Muscle of leg (tissue), 16 donors: ENCODE measurements around the gene PPP3R1. TPM values are rescaled to one million over a fixed set of nuclear protein-coding genes. Genes with fewer than 3 reads are reported as not detected.

Source experiments
- DNase-seq: peaks from one replicate; pipeline ENCODE4 v3.0.0; 2013
- H3K27ac ChIP-seq: one replicate; pipeline ENCODE4 v1.5.1; 2013; ENCODE audit warnings: mild to moderate bottlenecking, low read length, control low read depth
- H3K27me3 ChIP-seq: one replicate; pipeline ENCODE4 v1.6.1; 2013; ENCODE audit warnings: low read length; ENCODE audit not compliant: control insufficient read depth, insufficient read depth
- H3K36me3 ChIP-seq: one replicate; pipeline ENCODE4 v1.6.1; 2013; ENCODE audit warnings: low read length; ENCODE audit not compliant: control insufficient read depth, insufficient read depth
- H3K4me1 ChIP-seq: one replicate; pipeline ENCODE4 v1.6.1; 2013; ENCODE audit warnings: low read length; ENCODE audit not compliant: control insufficient read depth, insufficient read depth
- H3K4me3 ChIP-seq: one replicate; pipeline ENCODE4 v1.5.1; 2013; ENCODE audit warnings: low read length, control low read depth
- H3K9me3 ChIP-seq: replicated peaks from 2 replicates; pipeline ENCODE4 v1.6.1; 2013; ENCODE audit warnings: low read depth, low read length; ENCODE audit not compliant: control insufficient read depth
- whole genome bisulfite sequencing: methylation state at CpG from one replicate; pipeline ENCODE4 v1.1.5; 2013; ENCODE audit warnings: missing lambda C conversion rate; ENCODE audit not compliant: insufficient coverage; 5-methylcytosine and 5-hydroxymethylcytosine counted together
- long read RNA-seq, 11 donors: transcript quantifications; one replicate each; lab custom pipeline, GENCODE V29; 2026
- polyA plus RNA-seq, 8 donors: library from polyadenylated mRNA; unstranded; fragments of 120-200 nt; gene quantifications; one replicate each; pipeline versions ENCODE4 v1.2.1 to v1.2.3, GENCODE V29; 2013; ENCODE audit warnings: inconsistent platforms in 1 of 8, low replicate concordance in 1 of 8; ENCODE audit not compliant: insufficient read length in 8 of 8, insufficient read depth in 1 of 8
- total RNA-seq: library from RNA; stranded (reverse); fragments of 120-200 nt; gene quantifications from one replicate; pipeline ENCODE4 v1.2.4, GENCODE V29; 2013

Gene PPP3R1, protein sequence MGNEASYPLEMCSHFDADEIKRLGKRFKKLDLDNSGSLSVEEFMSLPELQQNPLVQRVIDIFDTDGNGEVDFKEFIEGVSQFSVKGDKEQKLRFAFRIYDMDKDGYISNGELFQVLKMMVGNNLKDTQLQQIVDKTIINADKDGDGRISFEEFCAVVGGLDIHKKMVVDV
- 16.7 TPM for total RNA-seq
- 10 to 100 TPM; 38.1 to 53.3 (median 46.5) TPM for polyA plus RNA-seq
- long read RNA-seq, donor 1, transcript PPP3R1-201 (6 exons, 3,023 nt) = major isoform, 6 of 6 reads
- long read RNA-seq, donor 1, partial matches to known transcripts = 0 of 6 reads
- long read RNA-seq, donor 1, other reads (novel, unspliced or antisense) = 0 of 6 reads
- long read RNA-seq, donor 2, partial matches to known transcripts = 0 of 1 reads
- long read RNA-seq, donor 2, other reads (novel, unspliced or antisense) = 0 of 1 reads
- long read RNA-seq, donor 3, transcript PPP3R1-201 (6 exons, 3,023 nt) = major isoform, 14 of 14 reads
- long read RNA-seq, donor 3, partial matches to known transcripts = 0 of 14 reads
- long read RNA-seq, donor 3, other reads (novel, unspliced or antisense) = 0 of 14 reads
- long read RNA-seq, donor 4, transcript PPP3R1-201 (6 exons, 3,023 nt) = major isoform, 15 of 15 reads
- long read RNA-seq, donor 4, partial matches to known transcripts = 0 of 15 reads
- long read RNA-seq, donor 4, other reads (novel, unspliced or antisense) = 0 of 15 reads
- long read RNA-seq, donor 5, transcript PPP3R1-201 (6 exons, 3,023 nt) = major isoform, 33 of 33 reads
- long read RNA-seq, donor 5, partial matches to known transcripts = 0 of 33 reads
- long read RNA-seq, donor 5, other reads (novel, unspliced or antisense) = 0 of 33 reads
- long read RNA-seq, donor 6, transcript PPP3R1-201 (6 exons, 3,023 nt) = major isoform, 14 of 14 reads
- long read RNA-seq, donor 6, partial matches to known transcripts = 0 of 14 reads
- long read RNA-seq, donor 6, other reads (novel, unspliced or antisense) = 0 of 14 reads
- long read RNA-seq, donor 7, transcript PPP3R1-201 (6 exons, 3,023 nt) = major isoform, 13 of 13 reads
- long read RNA-seq, donor 7, partial matches to known transcripts = 0 of 13 reads
- long read RNA-seq, donor 7, other reads (novel, unspliced or antisense) = 0 of 13 reads
- long read RNA-seq, donor 8, partial matches to known transcripts = 0 of 3 reads
- long read RNA-seq, donor 8, other reads (novel, unspliced or antisense) = 0 of 3 reads
- long read RNA-seq, donor 9, transcript PPP3R1-201 (6 exons, 3,023 nt) = major isoform, 9 of 9 reads
- long read RNA-seq, donor 9, partial matches to known transcripts = 0 of 9 reads
- long read RNA-seq, donor 9, other reads (novel, unspliced or antisense) = 0 of 9 reads
- long read RNA-seq, donor 10, transcript PPP3R1-201 (6 exons, 3,023 nt) = major isoform, 11 of 16 reads
- long read RNA-seq, donor 10, partial matches to known transcripts = 5 of 16 reads
- long read RNA-seq, donor 10, other reads (novel, unspliced or antisense) = 0 of 16 reads
- long read RNA-seq, donor 11, transcript PPP3R1-201 (6 exons, 3,023 nt) = major isoform, 11 of 11 reads
- long read RNA-seq, donor 11, partial matches to known transcripts = 0 of 11 reads
- long read RNA-seq, donor 11, other reads (novel, unspliced or antisense) = 0 of 11 reads

DNA sequence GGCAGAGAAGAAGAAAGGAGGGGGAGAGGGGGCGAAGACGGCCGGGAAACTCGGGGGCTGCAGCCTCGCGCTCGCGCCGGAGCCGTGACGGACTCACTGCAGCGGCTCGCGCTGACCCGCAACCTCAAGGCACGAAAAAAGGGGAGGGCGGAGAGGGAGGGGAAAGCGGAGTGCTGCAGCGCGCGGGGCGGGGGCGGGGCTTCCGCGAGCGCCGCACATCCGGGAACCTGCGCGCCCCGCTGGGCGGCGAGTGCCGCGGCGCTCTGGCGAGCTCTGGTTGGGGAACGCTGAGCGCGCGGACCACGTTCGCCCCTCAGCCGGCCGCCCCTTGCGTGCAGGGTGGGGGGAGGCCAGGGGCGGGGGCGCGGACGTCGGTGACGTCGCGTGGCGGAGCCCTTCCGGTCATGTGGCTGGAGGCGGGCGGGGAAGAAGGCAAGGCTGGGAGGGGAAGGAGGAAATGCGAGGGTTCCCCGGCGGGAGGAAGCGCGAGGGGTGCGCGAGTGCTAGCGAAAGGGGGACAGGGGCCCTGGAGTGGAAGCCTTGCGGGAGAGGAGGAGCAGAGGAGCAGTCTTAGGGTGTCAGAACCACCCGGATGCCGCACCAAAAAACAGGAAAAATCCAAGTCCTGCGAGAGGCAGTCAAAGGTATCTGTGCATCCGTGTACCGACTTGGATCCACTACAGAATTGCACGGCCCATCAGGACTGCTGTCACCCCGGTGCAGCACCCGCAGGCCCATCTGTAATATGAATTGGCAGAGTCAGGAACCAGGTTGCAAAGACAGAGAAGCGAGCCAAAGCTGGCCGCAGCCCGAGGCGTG is at the start of gene PPP3R1:
TSS of gene PPP3R1 (minus strand) at position 133 of the 819 bp plus-strand sequence. CDS start 405 bp downstream, outside the sequence.
- peak; percentile 99 for DNase-seq
- under 1% methylated on average over 72 of the region's 79 CpGs for WGBS

DNA sequence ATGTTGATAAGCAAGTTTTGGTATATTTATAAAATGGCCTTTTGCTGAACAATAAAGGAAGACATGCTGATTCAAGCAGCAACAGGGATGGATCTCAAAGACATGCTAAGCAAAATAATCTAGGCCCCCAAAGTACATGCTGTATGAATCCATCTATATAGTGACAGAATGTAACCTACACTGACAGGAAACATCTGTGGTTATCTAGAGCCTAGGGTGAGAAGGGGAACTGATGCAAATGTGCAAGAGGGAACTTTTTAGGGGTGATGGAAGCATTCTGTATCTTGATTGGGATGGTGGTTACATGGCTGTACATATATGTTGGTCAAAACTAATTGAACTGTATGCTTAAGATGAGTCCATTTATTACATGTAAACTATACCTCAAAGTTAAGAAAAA is 43.2 kb upstream of the PPP3R1 start:
- Histone ChIP-seq H3K4me3 (no peak overlapping the region), H3K27ac (no peak overlapping the region), H3K36me3 (no peaks in the 10 kb centered on the region), H3K9me3 (no peaks in the 10 kb centered on the region), H3K27me3 (no peaks in the 10 kb centered on the region), H3K4me1 (no peaks in the 10 kb centered on the region)
- no peak for DNase-seq

More for the DNA sequence above, at the start of gene PPP3R1:
- H3K36me3 ChIP-seq = peaks cover 2% of the 10 kb centered on the region
- H3K27me3 ChIP-seq = no peaks in the 10 kb centered on the region
- H3K27ac ChIP-seq = peak within 1 kb of the TSS; percentile 98
- peaks cover 7% of the 10 kb centered on the region for H3K4me1 ChIP-seq
- peak within 1 kb of the TSS; percentile 86 for H3K4me3 ChIP-seq
- no peaks in the 10 kb centered on the region for H3K9me3 ChIP-seq

- no peaks in the 10 kb centered on the region for H3K9me3 ChIP-seq
- no peaks in the 10 kb centered on the region for H3K4me1 ChIP-seq
- DNase-seq = no peak
- 0% methylated on average over 1 of the region's 2 CpGs for WGBS
- H3K27ac ChIP-seq = no peak overlapping the region
- H3K4me3 ChIP-seq = no peak overlapping the region
- no peaks in the 10 kb centered on the region for H3K36me3 ChIP-seq
- H3K27me3 ChIP-seq = no peaks in the 10 kb centered on the region
Observed at GRCh38 chr2:68294913-68295312, 42.6 kb upstream of the PPP3R1 start.

GRCh38 chr2:68294187-68294586 is 41.9 kb upstream of the PPP3R1 start:
- no peaks in the 10 kb centered on the region for H3K36me3 ChIP-seq
- H3K4me1 ChIP-seq = no peaks in the 10 kb centered on the region
- H3K27ac ChIP-seq = no peak overlapping the region
- WGBS = no CpG with 5 or more reads among the region's 3 CpGs
- no peaks in the 10 kb centered on the region for H3K27me3 ChIP-seq
- DNase-seq = no peak
- no peaks in the 10 kb centered on the region for H3K9me3 ChIP-seq
- H3K4me3 ChIP-seq = no peak overlapping the region

DNA sequence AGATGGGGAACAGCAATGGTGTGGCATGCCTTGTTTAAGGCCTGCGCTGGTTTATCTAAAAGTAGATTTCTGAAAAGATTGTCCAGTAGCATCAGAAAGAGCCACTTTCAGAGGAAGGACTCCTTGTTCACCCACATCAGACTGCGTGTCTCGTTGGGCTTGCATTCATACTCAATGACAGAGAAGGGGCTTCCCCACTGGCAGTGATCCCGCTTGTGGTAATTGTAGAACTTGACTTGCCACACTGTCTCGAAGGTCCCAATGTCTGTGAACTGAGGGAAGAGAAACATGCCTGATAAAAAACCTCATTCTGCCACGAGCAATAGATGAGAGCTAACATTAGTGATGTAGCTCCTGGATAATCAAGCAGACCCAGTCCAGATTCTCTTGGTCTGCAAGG is 41.4 kb upstream of the PPP3R1 start:
- Histone ChIP-seq H3K9me3 (no peaks in the 10 kb centered on the region), H3K4me1 (no peaks in the 10 kb centered on the region), H3K36me3 (no peaks in the 10 kb centered on the region), H3K4me3 (no peak overlapping the region), H3K27ac (no peak overlapping the region), H3K27me3 (no peaks in the 10 kb centered on the region)
- DNase-seq = no peak
- WGBS = 74% methylated on average over 4 of the region's 6 CpGs

DNA sequence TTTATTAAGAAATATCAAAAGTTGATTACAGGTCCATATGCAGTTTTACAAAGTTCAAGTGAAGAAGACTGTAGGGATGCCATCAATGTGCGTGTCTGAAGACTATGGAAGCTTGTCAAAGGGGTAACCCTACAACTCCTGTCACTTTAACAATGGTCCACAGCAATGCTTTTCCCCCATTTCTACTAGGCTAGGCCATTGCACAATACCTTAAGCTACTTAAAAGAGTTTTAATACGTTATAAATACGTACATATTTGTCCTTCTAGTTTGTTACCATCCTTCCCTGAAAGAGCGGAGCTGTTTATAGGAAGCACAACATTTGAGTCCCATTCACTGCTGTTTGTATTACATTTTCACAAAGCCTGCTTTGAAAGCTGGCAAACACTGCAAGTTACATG is 40.7 kb upstream of the PPP3R1 start:
- DNase-seq = no peak
- Histone ChIP-seq H3K27ac (no peak overlapping the region), H3K4me1 (no peaks in the 10 kb centered on the region), H3K9me3 (no peaks in the 10 kb centered on the region), H3K27me3 (no peaks in the 10 kb centered on the region), H3K36me3 (no peaks in the 10 kb centered on the region), H3K4me3 (no peak overlapping the region)
- WGBS = 84% methylated on average over 4 of the region's 4 CpGs

DNA sequence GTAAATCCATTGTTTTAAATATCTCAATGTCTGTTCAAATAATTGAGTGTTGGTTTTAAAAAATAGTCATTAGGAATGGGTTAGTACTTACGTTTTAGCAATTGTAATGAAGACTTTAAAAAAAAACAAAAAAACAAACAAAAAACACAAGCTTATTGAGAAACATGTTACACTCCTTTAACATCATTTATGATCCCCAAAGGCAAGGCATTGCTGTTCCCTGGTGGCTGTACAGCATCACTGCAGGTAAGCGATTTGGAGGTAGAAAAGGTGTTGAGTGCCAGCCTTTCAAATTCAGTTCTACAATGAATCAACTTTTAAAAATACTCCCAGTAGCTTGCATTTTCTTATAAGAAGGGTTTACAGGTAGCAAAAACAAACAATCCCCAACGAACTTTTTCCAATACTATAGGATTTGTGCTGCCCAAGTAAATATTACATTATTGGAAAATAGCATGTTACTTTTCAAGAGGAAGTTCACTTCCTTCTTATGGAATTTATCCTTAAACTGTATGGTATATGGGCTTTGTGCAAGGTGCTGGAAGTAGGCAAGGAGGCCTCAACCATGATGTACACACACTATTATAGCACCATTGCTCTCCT is 39.9 kb upstream of the PPP3R1 start:
- Histone ChIP-seq H3K27ac (no peak overlapping the region), H3K36me3 (no peaks in the 10 kb centered on the region), H3K27me3 (no peaks in the 10 kb centered on the region), H3K4me1 (no peaks in the 10 kb centered on the region), H3K9me3 (no peaks in the 10 kb centered on the region), H3K4me3 (no peak overlapping the region)
- WGBS = no CpG with 5 or more reads among the region's 3 CpGs
- no peak for DNase-seq

- DNase-seq = no peak
- H3K27ac ChIP-seq = peak overlapping the region; percentile 15
- H3K36me3 ChIP-seq = no peaks in the 10 kb centered on the region
- H3K4me1 ChIP-seq = no peaks in the 10 kb centered on the region
- H3K9me3 ChIP-seq = no peaks in the 10 kb centered on the region
- H3K27me3 ChIP-seq = no peaks in the 10 kb centered on the region
- WGBS = 70% methylated on average over 2 of the region's 6 CpGs
- no peak overlapping the region for H3K4me3 ChIP-seq
Observed at GRCh38 chr2:68291314-68291713, 39.0 kb upstream of the PPP3R1 start.
